IMR-90 (cell line): ENCODE measurements around the gene VPS37B. TPM values are rescaled to one million over a fixed set of nuclear protein-coding genes. Genes with fewer than 3 reads are reported as not detected.
"Not testable (repeated sequence)": the region's sequence is repeated elsewhere in the genome, so short reads cannot be mapped to it uniquely, and the experiment has no call there.

ENCODE experiments used
- ATAC-seq: fragments of 200-7000 bp; cut with Tn5 transposase; 2 replicates; pipeline ENCODE4 v1.9.1; 2020; ENCODE audit warnings: low read depth, mild to moderate bottlenecking, moderate library complexity
- BruUV-seq: library from RNA; stranded (reverse); fragments of 400-500 nt; replicated peaks from 2 replicates; lab custom pipeline; 2021; lab: Mats Ljungman, UMichigan
- CTCF ChIA-PET: fragments of 300-600 bp; formaldehyde crosslinking; extraction: SDS; loops from one replicate; lab custom pipeline; 2021; ENCODE audit warnings: antibody characterized with exemption; lab: Yijun Ruan, JAX
- POLR2A ChIA-PET: fragments of 300-600 bp; sonication (Branson Sonifier 250); formaldehyde crosslinking; loops from one replicate; lab custom pipeline; 2022; ENCODE audit warnings: antibody characterized with exemption; ENCODE audit not compliant: unreplicated experiment; lab: Charles Lee
- DNase-seq: peaks from one replicate; pipeline ENCODE4 v3.0.0; 2013
- H2AFZ ChIP-seq: replicated peaks from 2 replicates; pipeline ENCODE3; 2013; ENCODE audit warnings: low read length, mild to moderate bottlenecking; ENCODE audit not compliant: poor library complexity
- H2AK5ac ChIP-seq: 2 replicates; pipeline ENCODE4 v1.6.1; 2013; ENCODE audit warnings: low read depth, low read length, inconsistent platforms
- H2AK9ac ChIP-seq: replicated peaks from 2 replicates; pipeline ENCODE3; 2013; ENCODE audit warnings: mild to moderate bottlenecking, low read depth, low read length, moderate library complexity; ENCODE audit not compliant: poor library complexity
- H2BK120ac ChIP-seq: 2 replicates; pipeline ENCODE4 v1.6.1; 2013; ENCODE audit warnings: low read depth, low read length, inconsistent platforms
- H2BK15ac ChIP-seq: 3 replicates; pipeline ENCODE4 v1.6.1; 2013; ENCODE audit warnings: low read depth, low read length, inconsistent platforms
- H2BK20ac ChIP-seq: 2 replicates; pipeline ENCODE4 v1.6.1; 2013; ENCODE audit warnings: low read depth, mild to moderate bottlenecking, inconsistent platforms, low read length, moderate library complexity
- H2BK5ac ChIP-seq: 2 replicates; pipeline ENCODE4 v1.6.1; 2013; ENCODE audit warnings: mild to moderate bottlenecking, low read depth, low read length, inconsistent platforms; ENCODE audit not compliant: poor library complexity, severe bottlenecking
- H3K14ac ChIP-seq: replicated peaks from 2 replicates; pipeline ENCODE4 v1.6.1; 2013; ENCODE audit warnings: low read depth, low read length, inconsistent platforms
- H3K18ac ChIP-seq: 2 replicates; pipeline ENCODE4 v1.6.1; 2013; ENCODE audit warnings: low read depth, low read length, control low read depth
- H3K23ac ChIP-seq: 2 replicates; pipeline ENCODE4 v1.6.1; 2013; ENCODE audit warnings: low read depth, low read length, inconsistent platforms
- H3K27ac ChIP-seq: 2 replicates; pipeline ENCODE4 v1.5.1; 2013; ENCODE audit warnings: mild to moderate bottlenecking, control low read depth, low read length; ENCODE audit not compliant: insufficient read depth
- H3K27me3 ChIP-seq: 2 replicates; pipeline ENCODE4 v1.6.1; 2013; ENCODE audit warnings: low read length; ENCODE audit not compliant: control insufficient read depth, insufficient read depth
- H3K36me3 ChIP-seq: 2 replicates; pipeline ENCODE4 v1.6.1; 2013; ENCODE audit warnings: low read length, mixed read lengths; ENCODE audit not compliant: control insufficient read depth, insufficient read depth
- H3K4ac ChIP-seq: 2 replicates; pipeline ENCODE4 v1.6.1; 2013; ENCODE audit warnings: low read depth, low read length, inconsistent platforms
- H3K4me1 ChIP-seq: 2 replicates; pipeline ENCODE4 v1.6.1; 2013; ENCODE audit warnings: low read length, mixed read lengths; ENCODE audit not compliant: control insufficient read depth, insufficient read depth
- H3K4me2 ChIP-seq: 2 replicates; pipeline ENCODE4 v1.6.1; 2013; ENCODE audit warnings: low read depth, mild to moderate bottlenecking, control low read depth, low read length, moderate library complexity
- H3K4me3 ChIP-seq: 2 replicates; pipeline ENCODE4 v1.5.1; 2013; ENCODE audit warnings: low read depth, mild to moderate bottlenecking, control low read depth, low read length, moderate library complexity; ENCODE audit not compliant: insufficient read depth
- H3K56ac ChIP-seq: 2 replicates; pipeline ENCODE4 v1.6.1; 2013; ENCODE audit warnings: low read length, inconsistent platforms; ENCODE audit not compliant: insufficient read depth; ENCODE audit errors: extremely low read depth
- H3K79me1 ChIP-seq, 2 experiments: 2 replicates each; pipeline ENCODE4 v1.6.1; 2013; ENCODE audit warnings: low read length in 2 of 2, inconsistent platforms in 1 of 2, low read depth in 1 of 2
- H3K9ac ChIP-seq: 2 replicates; pipeline ENCODE4 v1.6.1; 2013; ENCODE audit warnings: low read depth, low read length, control low read depth
- H3K9me1 ChIP-seq: 2 replicates; pipeline ENCODE4 v1.6.1; 2013; ENCODE audit warnings: low read length, inconsistent platforms; ENCODE audit not compliant: insufficient read depth
- H3K9me3 ChIP-seq: 2 replicates; pipeline ENCODE4 v1.6.1; 2013; ENCODE audit warnings: low read length; ENCODE audit not compliant: control insufficient read depth, insufficient read depth
- H4K20me1 ChIP-seq: 2 replicates; pipeline ENCODE4 v1.6.1; 2013; ENCODE audit warnings: low read length, inconsistent platforms; ENCODE audit not compliant: insufficient read depth
- H4K5ac ChIP-seq: 2 replicates; pipeline ENCODE4 v1.6.1; 2013; ENCODE audit warnings: mild to moderate bottlenecking, low read depth, low read length, control low read depth
- H4K8ac ChIP-seq, 2 experiments: 2 replicates each; pipeline ENCODE4 v1.6.1; 2013; ENCODE audit warnings: low read depth in 2 of 2, low read length in 2 of 2, control low read depth in 1 of 2, inconsistent platforms in 1 of 2
- H4K91ac ChIP-seq: 2 replicates; pipeline ENCODE4 v1.6.1; 2013; ENCODE audit warnings: low read depth, low read length, inconsistent platforms; ENCODE audit not compliant: insufficient read depth
- BHLHE40 ChIP-seq: fragments of 150-350 bp; IDR thresholded peaks from 2 replicates; pipeline ENCODE4 v1.6.1; 2016; ENCODE audit warnings: mild to moderate bottlenecking, low read depth, low read length
- CEBPB ChIP-seq: IDR thresholded peaks from 2 replicates; pipeline ENCODE4 v1.6.1; 2012; ENCODE audit warnings: low read depth, low read length, improper control_type of control experiment
- CHD1 ChIP-seq: IDR thresholded peaks from 2 replicates; pipeline ENCODE4 v1.6.1; 2012; ENCODE audit warnings: low read depth, low read length, improper control_type of control experiment
- NFE2L2 ChIP-seq: fragments of 150-350 bp; IDR thresholded peaks from 2 replicates; pipeline ENCODE4 v1.6.1; 2016; ENCODE audit warnings: low read depth, mild to moderate bottlenecking, low read length
- WGBS, 2 experiments: methylation state at CpG; one replicate each; pipeline versions ENCODE4 v1.1.5 to v1.1.7; 2013; ENCODE audit warnings: missing lambda C conversion rate in 2 of 2; ENCODE audit not compliant: insufficient read length in 1 of 2; ENCODE audit errors: extremely low coverage in 2 of 2; 5-methylcytosine and 5-hydroxymethylcytosine counted together
- dilution Hi-C: fragments of 300-500 bp; cut with HindIII; formaldehyde crosslinking; loops from one replicate; pipeline ENCODE4 v1.14.3; 2018; ENCODE audit warnings: low sequenced_read_pairs; ENCODE audit not compliant: unreplicated experiment
- in situ Hi-C: fragments of 300-500 bp; cut with MboI; formaldehyde crosslinking; loops from 3 replicates; pipeline ENCODE4 v1.14.3; 2019; ENCODE audit warnings: low sequenced_read_pairs, inconsistent platforms, mixed read lengths
- intact Hi-C: fragments of 100-400 bp; cut with micrococcal nuclease; formaldehyde crosslinking; loops from 2 replicates; pipeline ENCODE4 v1.10.0; 2022
- polyA plus RNA-seq, 3 experiments: library from polyadenylated mRNA; depleted of rRNA; stranded (reverse); fragments of >200 nt; gene quantifications; 2 replicates each; pipeline ENCODE4 v1.2.3, GENCODE V29; 2012; ENCODE audit warnings: low replicate concordance in 1 of 3
- total RNA-seq: library from RNA; depleted of rRNA; stranded (reverse); fragments of >200 nt; gene quantifications from 2 replicates; pipeline ENCODE4 v1.2.3, GENCODE V29; 2012

Gene VPS37B
- total and polyA plus RNA-seq, 2 of the 4 experiments (the other 2 are of a cell fraction) = 8.6 to 25.7 TPM

- Histone ChIP-seq H3K27me3 (no peaks in the 10 kb centered on the region), H2AK9ac (no peak overlapping the region), H2AK5ac (no peak overlapping the region), H3K9me3 (no peaks in the 10 kb centered on the region), H3K23ac (peak overlapping the region; percentile 41; the same call in 1 of the 2 replicates), H3K9ac (no peak overlapping the region), H2BK15ac (0 out of 3 replicates have a peak overlapping the region, but pooled peaks have one; percentile 28), H3K18ac (no peak overlapping the region), H3K4me2 (peak overlapping the region; percentile 54), H2BK5ac (peak overlapping the region; percentile 29), H3K9me1 (peaks cover 28% of the 10 kb centered on the region), H3K4me1 (peaks cover 27% of the 10 kb centered on the region), H3K14ac (no peak overlapping the region; the same call in 1 of the 2 replicates), H3K4ac (no peak overlapping the region), H4K8ac (no peak overlapping the region), H3K56ac (no peak overlapping the region), H3K36me3 (no peaks in the 10 kb centered on the region; the same call in 1 of the 2 replicates), H3K27ac (no peak overlapping the region), H3K79me1 (peaks cover 3 to 74% of the 10 kb centered on the region in 2 experiments; a peak in 3 of 4 replicates), H4K5ac (no peak overlapping the region), H2BK20ac (no peak overlapping the region), H2AFZ (no peak overlapping the region), H2BK120ac (no peak overlapping the region), H3K4me3 (no peak overlapping the region), H4K20me1 (peaks cover 59% of the 10 kb centered on the region), H4K91ac (no peak overlapping the region)
- ATAC-seq = no peak
- TF ChIP-seq BHLHE40 = no peak
- TF ChIP-seq CHD1 = 0 out of 2 replicates have a peak, but pooled peaks have one; percentile 49
- no peak for TF ChIP-seq CEBPB
- TF ChIP-seq NFE2L2 = no peak
- ChIA-PET POLR2A (no interaction called here), CTCF (interaction anchor here (1.1 kb wide), 1 partner anchor 9 kb away, joined by 6 read pairs; no protein-coding TSS in a partner anchor)
- dilution Hi-C loops = no loop called here
- in situ Hi-C loops = no loop called here
- intact Hi-C loops = loop anchor here (10.0 kb wide), 1 partner anchor 341 kb away; the partner anchor contains the start of genes MPHOSPH9 and MTRFR
- TSS peak; percentile 26 for BruUV-seq
- WGBS, 2 experiments = no CpG with 5 or more reads among the region's 7 CpGs
- DNase-seq = no peak
Observed at GRCh38 chr12:122893208-122894153, 2.4 kb downstream of the VPS37B start.

DNA sequence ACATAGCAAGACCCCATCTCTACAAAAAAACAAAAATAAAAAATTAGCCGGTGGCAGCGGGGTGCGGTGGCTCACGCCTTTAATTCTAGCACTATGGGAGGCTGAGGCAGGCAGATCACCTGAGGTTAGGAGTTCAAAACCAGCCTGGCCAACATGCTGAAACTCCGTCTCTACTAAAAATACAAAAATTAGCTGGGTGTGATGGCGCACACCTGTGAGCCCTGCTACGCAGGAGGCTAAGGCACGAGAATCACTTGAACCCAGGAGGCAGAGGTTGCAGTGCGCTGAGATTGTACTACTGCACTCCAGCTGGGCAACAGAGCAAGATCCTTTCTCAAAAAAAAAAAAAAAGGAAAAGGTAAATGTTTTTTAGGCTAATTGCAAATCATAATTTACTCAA lies 3.2 kb downstream of the VPS37B start:
- peaks cover 64% of the 10 kb centered on the region for H4K20me1 ChIP-seq
- not testable (repeated sequence) for H3K9me3 ChIP-seq

More for the DNA sequence above, 3.2 kb downstream of the VPS37B start:
- H3K56ac ChIP-seq, POLR2A ChIA-PET, dilution Hi-C loops, H3K23ac ChIP-seq, H4K91ac ChIP-seq, H2BK20ac ChIP-seq, H3K36me3 ChIP-seq, BruUV-seq, DNase-seq, H3K27me3 ChIP-seq, H2AK9ac ChIP-seq, in situ Hi-C loops, H4K5ac ChIP-seq, ATAC-seq, H2AFZ ChIP-seq, H3K4me3 ChIP-seq: not testable (repeated sequence)
- Histone ChIP-seq H3K4ac (peak overlapping the region; percentile 68), H2BK120ac (peak overlapping the region; percentile 9; the same call in 1 of the 2 replicates), H3K4me2 (peak overlapping the region; percentile 83), H3K18ac (peak overlapping the region; percentile 33; the same call in 1 of the 2 replicates), H2BK5ac (peak overlapping the region; percentile 84), H3K9ac (peak overlapping the region; percentile 65; the same call in 1 of the 2 replicates), H2BK15ac (peak overlapping the region; percentile 42; the same call in 1 of the 3 replicates), H3K79me1 (peaks cover 8 to 82% of the 10 kb centered on the region in 2 experiments; a peak in 3 of 4 replicates), H2AK5ac (peak overlapping the region; percentile 41), H3K9me1 (peaks cover 34% of the 10 kb centered on the region), H4K8ac (peak overlapping the region in 1 of 2 experiments; percentile 76; a peak in 1 of 4 replicates), H3K27ac (peak overlapping the region; percentile 86), H3K4me1 (peaks cover 32% of the 10 kb centered on the region), H3K14ac (peak overlapping the region; percentile 67)
- intact Hi-C loops = loop anchor here (10.0 kb wide), 1 partner anchor 342 kb away; the partner anchor contains the start of genes MPHOSPH9 and MTRFR
- no CpG with 5 or more reads among the region's 9 CpGs for WGBS, 2 experiments
- CTCF ChIA-PET = interaction anchor here (1.6 kb wide), 1 partner anchor 13 kb away, joined by 3 read pairs; no protein-coding TSS in a partner anchor
